ENCODE measurements around the gene SNAP91. TPM values are rescaled to one million over a fixed set of nuclear protein-coding genes. Genes with fewer than 3 reads are reported as not detected.
A peak's percentile ranks its signal among the peaks of the same experiment; 100 is the strongest.

SNAP91 gene
- total and polyA plus RNA-seq, 4 donors: not detected

GRCh38 chr6:83592770-83593394 is 116.0 kb downstream of the SNAP91 start:
- Histone ChIP-seq H3K4me1 (ENCODE audit: control insufficient read depth in 4 of 4, insufficient read depth in 4 of 4, low read length in 3 of 4) (no peaks in the 10 kb centered on the region), H3K27ac (ENCODE audit: low read depth in 1 of 2, low read length in 2 of 2) (no peak overlapping the region), H3K27me3 (ENCODE audit: control insufficient read depth in 4 of 4, insufficient read depth in 4 of 4, low read length in 3 of 4) (no peaks in the 10 kb centered on the region), H3K9me3 (ENCODE audit: control insufficient read depth in 4 of 4, low read length in 3 of 4) (no peaks in the 10 kb centered on the region), H3K9ac (ENCODE audit: low read depth in 1 of 2, low read length in 2 of 2) (no peak overlapping the region), H3K36me3 (ENCODE audit: control insufficient read depth in 4 of 4, insufficient read depth in 3 of 4, low read depth in 1 of 4, low read length in 3 of 4) (no peaks in the 10 kb centered on the region), H3K4me3 (ENCODE audit: low read depth in 1 of 3, low read length in 3 of 3) (no peak overlapping the region)
- TF ChIP-seq CTCF (IDR thresholded peaks at IDR 0.05; ENCODE audit: low read depth, low read length, missing input control): peak; percentile 11
- TF ChIP-seq YY1 (IDR thresholded peaks at IDR 0.05): no peak
- peak in 1 of 2 donors; percentile 40 for TF ChIP-seq RAD21 (IDR thresholded peaks at IDR 0.05)
- no peak for TF ChIP-seq HNF4A (conservative IDR thresholded peaks at IDR 0.05)
- TF ChIP-seq HNF4G (IDR thresholded peaks at IDR 0.05): no peak
- no peak for TF ChIP-seq NR2F2 (IDR thresholded peaks at IDR 0.05)
- no peak for TF ChIP-seq FOXA1 (IDR thresholded peaks at IDR 0.05)
- no peak for TF ChIP-seq ZBTB33 (IDR thresholded peaks at IDR 0.05)
- no peak for TF ChIP-seq EGR1 (IDR thresholded peaks at IDR 0.05; ENCODE audit: low read depth in 2 of 2)
- 72% methylated on average over 2 of the region's 2 CpGs for WGBS
- no peak for DNase-seq (ENCODE audit: low spot score)

DNA sequence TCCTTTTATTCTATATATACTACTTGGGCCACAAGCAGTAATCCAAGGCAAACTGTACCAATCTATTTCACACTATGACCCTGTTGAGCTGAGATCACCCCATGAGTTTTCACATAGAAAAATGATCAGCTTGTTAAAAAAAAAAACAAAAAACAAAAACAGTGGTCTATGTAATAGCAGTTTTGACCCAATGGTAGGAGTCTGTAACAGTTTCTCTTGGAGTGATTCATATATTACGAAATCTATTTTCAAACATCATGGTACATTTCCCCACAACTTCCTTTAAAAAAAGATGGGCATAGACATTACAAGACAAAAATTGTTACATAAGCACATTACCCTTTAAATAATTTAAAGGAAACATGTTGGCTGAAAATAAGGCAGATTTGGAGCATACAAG is 118.5 kb downstream of the SNAP91 start:
- Histone ChIP-seq H3K4me1 (ENCODE audit: control insufficient read depth in 4 of 4, insufficient read depth in 4 of 4, low read length in 3 of 4) (no peaks in the 10 kb centered on the region), H3K9ac (ENCODE audit: low read depth in 1 of 2, low read length in 2 of 2) (no peak overlapping the region), H3K27me3 (ENCODE audit: control insufficient read depth in 4 of 4, insufficient read depth in 4 of 4, low read length in 3 of 4) (no peaks in the 10 kb centered on the region), H3K27ac (ENCODE audit: low read depth in 1 of 2, low read length in 2 of 2) (no peak overlapping the region), H3K4me3 (ENCODE audit: low read depth in 1 of 3, low read length in 3 of 3) (no peak overlapping the region), H3K9me3 (ENCODE audit: control insufficient read depth in 4 of 4, low read length in 3 of 4) (no peaks in the 10 kb centered on the region), H3K36me3 (ENCODE audit: control insufficient read depth in 4 of 4, insufficient read depth in 3 of 4, low read depth in 1 of 4, low read length in 3 of 4) (no peaks in the 10 kb centered on the region)
- TF ChIP-seq HNF4A (conservative IDR thresholded peaks at IDR 0.05) (no peak), RAD21 (IDR thresholded peaks at IDR 0.05) (no peak), RXRA (IDR thresholded peaks at IDR 0.05) (no peak), JUND (IDR thresholded peaks at IDR 0.05) (no peak)
- TF ChIP-seq, protein P1, sequence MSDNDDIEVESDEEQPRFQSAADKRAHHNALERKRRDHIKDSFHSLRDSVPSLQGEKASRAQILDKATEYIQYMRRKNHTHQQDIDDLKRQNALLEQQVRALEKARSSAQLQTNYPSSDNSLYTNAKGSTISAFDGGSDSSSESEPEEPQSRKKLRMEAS (IDR thresholded peaks at IDR 0.05): no peak
- WGBS: 38% methylated on average over 1 of the region's 1 CpG
- DNase-seq (ENCODE audit: low spot score): no peak

DNA sequence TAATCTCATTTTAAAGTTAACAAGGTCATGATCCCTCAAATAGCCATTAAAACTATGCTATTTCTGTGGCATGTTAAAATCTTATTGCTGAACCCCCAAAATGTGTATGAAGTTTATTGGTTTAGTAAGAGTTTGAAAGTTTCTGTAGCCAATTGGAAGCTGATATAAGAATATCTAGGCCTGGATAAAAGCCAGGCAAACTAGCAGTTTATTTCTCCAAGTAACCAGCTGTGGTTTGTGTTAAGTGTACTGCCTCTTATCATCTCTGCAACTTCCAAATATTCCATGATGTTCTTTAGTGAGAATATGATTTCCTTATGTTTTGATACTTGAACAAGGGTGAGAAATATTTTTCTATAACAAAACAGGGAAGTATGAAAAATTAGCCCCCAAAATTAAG is 119.8 kb downstream of the SNAP91 start:
- TF ChIP-seq, protein P2, sequence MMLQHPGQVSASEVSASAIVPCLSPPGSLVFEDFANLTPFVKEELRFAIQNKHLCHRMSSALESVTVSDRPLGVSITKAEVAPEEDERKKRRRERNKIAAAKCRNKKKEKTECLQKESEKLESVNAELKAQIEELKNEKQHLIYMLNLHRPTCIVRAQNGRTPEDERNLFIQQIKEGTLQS (IDR thresholded peaks at IDR 0.05): no peak
- no peak for TF ChIP-seq FOXA2 (IDR thresholded peaks at IDR 0.05)
- no peak for DNase-seq (ENCODE audit: low spot score)
- Histone ChIP-seq H3K9ac (ENCODE audit: low read depth in 1 of 2, low read length in 2 of 2) (no peak overlapping the region), H3K9me3 (ENCODE audit: control insufficient read depth in 4 of 4, low read length in 3 of 4) (no peaks in the 10 kb centered on the region), H3K36me3 (ENCODE audit: control insufficient read depth in 4 of 4, insufficient read depth in 3 of 4, low read depth in 1 of 4, low read length in 3 of 4) (no peaks in the 10 kb centered on the region), H3K4me1 (ENCODE audit: control insufficient read depth in 4 of 4, insufficient read depth in 4 of 4, low read length in 3 of 4) (no peaks in the 10 kb centered on the region), H3K27me3 (ENCODE audit: control insufficient read depth in 4 of 4, insufficient read depth in 4 of 4, low read length in 3 of 4) (no peaks in the 10 kb centered on the region), H3K27ac (ENCODE audit: low read depth in 1 of 2, low read length in 2 of 2) (no peak overlapping the region), H3K4me3 (ENCODE audit: low read depth in 1 of 3, low read length in 3 of 3) (no peak overlapping the region)

Data from liver (tissue), 9 donors.